Medulla oblongata (tissue), 1 donor: Measurements from ENCODE around the gene MAP7D2.

Source experiments
- DNase-seq: peaks from one replicate; pipeline ENCODE4 v3.0.0-alpha.2; 2015; ENCODE audit errors: extremely low spot score

Gene MAP7D2

GRCh38 chrX:20112022-20112774 is 4.5 kb downstream of the MAP7D2 start:
- DNase-seq: no peak

- DNase-seq: no peak
Measured at GRCh38 chrX:20111271-20111670, 5.4 kb downstream of the MAP7D2 start.

- DNase-seq: no peak
Measured at GRCh38 chrX:20101934-20102581, 14.6 kb downstream of the MAP7D2 start.

- DNase-seq: no peak
Measured at GRCh38 chrX:20091499-20091898, 25.2 kb downstream of the MAP7D2 start.

GRCh38 chrX:20089845-20090244 is 26.9 kb downstream of the MAP7D2 start:
- DNase-seq: no peak

GRCh38 chrX:20080277-20080676 is 36.4 kb downstream of the MAP7D2 start:
- no peak for DNase-seq

- DNase-seq: no peak
Measured at GRCh38 chrX:20071511-20072079, 45.1 kb downstream of the MAP7D2 start.

GRCh38 chrX:20067709-20068561 is 48.8 kb downstream of the MAP7D2 start:
- peak; percentile 42 for DNase-seq

GRCh38 chrX:20066968-20067708 is 49.6 kb downstream of the MAP7D2 start:
- peak; percentile 21 for DNase-seq

GRCh38 chrX:20063716-20064351 is 52.9 kb downstream of the MAP7D2 start:
- no peak for DNase-seq

- DNase-seq: no peak
Measured at GRCh38 chrX:20063153-20063552, 53.6 kb downstream of the MAP7D2 start.

- no peak for DNase-seq
Measured at GRCh38 chrX:20061855-20062254, 54.9 kb downstream of the MAP7D2 start.

- no peak for DNase-seq
Measured at GRCh38 chrX:20060961-20061748, 55.6 kb downstream of the MAP7D2 start.

- DNase-seq: no peak
Measured at GRCh38 chrX:20059467-20060128, 57.1 kb downstream of the MAP7D2 start.

- DNase-seq: no peak
Measured at GRCh38 chrX:20057479-20057878, 59.2 kb downstream of the MAP7D2 start.

- no peak for DNase-seq
Measured at GRCh38 chrX:20056704-20057103, 60.0 kb downstream of the MAP7D2 start.

GRCh38 chrX:20053537-20053936 is 63.2 kb downstream of the MAP7D2 start:
- DNase-seq: no peak

- no peak for DNase-seq
Measured at GRCh38 chrX:20046864-20047263, 69.8 kb downstream of the MAP7D2 start.

- peak; percentile 50 for DNase-seq
Measured at GRCh38 chrX:20046223-20046622, 70.5 kb downstream of the MAP7D2 start.

GRCh38 chrX:20042221-20042620 is 74.5 kb downstream of the MAP7D2 start:
- no peak for DNase-seq
